ENCODE data around the gene LRRC8B.

GRCh38 chr1:89620664-89621063 lies 96.0 kb downstream of the LRRC8B start:
- TF ChIP-seq GATA1 (IDR thresholded peaks at IDR 0.05; ENCODE audit: low read depth, low read length) (no peak), POLR2A (IDR thresholded peaks at IDR 0.05; ENCODE audit: low read length) (no peak)

All from erythroblast (primary cell).